ENCODE results near the gene SAV1.

SAV1 gene

DNA sequence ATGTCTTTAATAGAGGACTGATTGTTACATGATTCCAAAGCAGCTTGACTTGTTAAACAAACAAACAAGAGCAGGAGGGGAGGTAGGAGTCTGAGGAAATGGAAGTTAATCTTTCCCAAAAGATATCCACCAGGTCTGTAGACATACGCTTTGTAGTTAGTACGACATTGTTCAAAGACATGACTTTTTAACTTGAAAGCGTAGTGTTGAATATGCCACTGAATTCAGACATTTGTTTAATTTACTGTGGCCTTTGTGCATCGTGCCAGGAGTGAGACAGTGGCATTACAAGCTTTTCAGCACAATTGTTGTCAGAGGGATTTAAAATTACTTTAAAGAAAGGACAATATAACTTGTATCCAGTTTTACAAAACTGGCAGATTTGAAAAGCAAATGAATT, 53.0 kb downstream of the SAV1 start:
- H2AFZ ChIP-seq (ENCODE audit: low read length) = no peak overlapping the region
- no peaks in the 10 kb centered on the region for H3F3A ChIP-seq (ENCODE audit: insufficient read depth, low read length)
- no peak overlapping the region for H3K4me2 ChIP-seq (ENCODE audit: low read length)
- no peaks in the 10 kb centered on the region for H3K27me3 ChIP-seq (ENCODE audit: insufficient read depth, low read length)
- H3K36me3 ChIP-seq (ENCODE audit: insufficient read depth, low read length) = no peaks in the 10 kb centered on the region
- H3K9me3 ChIP-seq (ENCODE audit: low read length) = no peaks in the 10 kb centered on the region
- H3K79me2 ChIP-seq (ENCODE audit: insufficient read depth, low read length) = no peaks in the 10 kb centered on the region
- TF ChIP-seq, protein P1, sequence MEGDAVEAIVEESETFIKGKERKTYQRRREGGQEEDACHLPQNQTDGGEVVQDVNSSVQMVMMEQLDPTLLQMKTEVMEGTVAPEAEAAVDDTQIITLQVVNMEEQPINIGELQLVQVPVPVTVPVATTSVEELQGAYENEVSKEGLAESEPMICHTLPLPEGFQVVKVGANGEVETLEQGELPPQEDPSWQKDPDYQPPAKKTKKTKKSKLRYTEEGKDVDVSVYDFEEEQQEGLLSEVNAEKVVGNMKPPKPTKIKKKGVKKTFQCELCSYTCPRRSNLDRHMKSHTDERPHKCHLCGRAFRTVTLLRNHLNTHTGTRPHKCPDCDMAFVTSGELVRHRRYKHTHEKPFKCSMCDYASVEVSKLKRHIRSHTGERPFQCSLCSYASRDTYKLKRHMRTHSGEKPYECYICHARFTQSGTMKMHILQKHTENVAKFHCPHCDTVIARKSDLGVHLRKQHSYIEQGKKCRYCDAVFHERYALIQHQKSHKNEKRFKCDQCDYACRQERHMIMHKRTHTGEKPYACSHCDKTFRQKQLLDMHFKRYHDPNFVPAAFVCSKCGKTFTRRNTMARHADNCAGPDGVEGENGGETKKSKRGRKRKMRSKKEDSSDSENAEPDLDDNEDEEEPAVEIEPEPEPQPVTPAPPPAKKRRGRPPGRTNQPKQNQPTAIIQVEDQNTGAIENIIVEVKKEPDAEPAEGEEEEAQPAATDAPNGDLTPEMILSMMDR (IDR thresholded peaks at IDR 0.05; ENCODE audit: low read length) = no peak
- TF ChIP-seq EZH2 (IDR thresholded peaks at IDR 0.05; ENCODE audit: borderline replicate concordance, low read length) = no peak
- H3K27ac ChIP-seq (ENCODE audit: low read depth, low read length, poor library complexity, severe bottlenecking) = no peak overlapping the region
- no peak overlapping the region for H3K9ac ChIP-seq (ENCODE audit: low read length)
- no peak overlapping the region for H3K4me3 ChIP-seq (ENCODE audit: low read depth, low read length, poor library complexity, severe bottlenecking)
- H4K20me1 ChIP-seq (ENCODE audit: insufficient read depth, low read length) = no peaks in the 10 kb centered on the region
- no peaks in the 10 kb centered on the region for H3K9me2 ChIP-seq (ENCODE audit: low read depth, low read length)
- no peaks in the 10 kb centered on the region for H3K4me1 ChIP-seq (ENCODE audit: insufficient read depth, low read length, severe bottlenecking)

DNA sequence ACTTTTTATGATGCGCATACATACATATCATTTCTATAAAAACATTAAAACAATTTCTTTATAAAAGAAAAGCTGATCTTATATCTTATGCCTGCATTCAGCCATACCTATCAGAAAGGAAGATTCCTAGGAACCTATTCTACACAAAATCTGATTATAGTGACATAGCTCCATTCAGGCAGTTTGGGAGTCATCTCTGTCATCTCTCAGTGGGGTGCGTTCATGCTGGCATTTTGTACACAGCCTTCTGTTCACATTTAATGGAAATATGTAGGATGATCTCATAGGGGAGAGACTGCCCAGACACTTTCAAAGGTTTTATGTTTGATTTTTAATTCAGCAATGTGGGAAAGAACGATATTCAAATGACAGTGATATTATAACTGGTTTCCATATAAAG, 55.3 kb downstream of the SAV1 start:
- H3K9me3 ChIP-seq (ENCODE audit: low read length) = no peaks in the 10 kb centered on the region
- no peaks in the 10 kb centered on the region for H3K27me3 ChIP-seq (ENCODE audit: insufficient read depth, low read length)
- H3K36me3 ChIP-seq (ENCODE audit: insufficient read depth, low read length) = no peaks in the 10 kb centered on the region
- H3K9me2 ChIP-seq (ENCODE audit: low read depth, low read length) = no peaks in the 10 kb centered on the region
- H2AFZ ChIP-seq (ENCODE audit: low read length) = no peak overlapping the region
- no peaks in the 10 kb centered on the region for H4K20me1 ChIP-seq (ENCODE audit: insufficient read depth, low read length)
- no peak overlapping the region for H3K27ac ChIP-seq (ENCODE audit: low read depth, low read length, poor library complexity, severe bottlenecking)
- no peak overlapping the region for H3K9ac ChIP-seq (ENCODE audit: low read length)
- no peak overlapping the region for H3K4me2 ChIP-seq (ENCODE audit: low read length)
- no peaks in the 10 kb centered on the region for H3K79me2 ChIP-seq (ENCODE audit: insufficient read depth, low read length)
- TF ChIP-seq EZH2 (IDR thresholded peaks at IDR 0.05; ENCODE audit: borderline replicate concordance, low read length) = no peak
- TF ChIP-seq, protein P1 (IDR thresholded peaks at IDR 0.05; ENCODE audit: low read length) = no peak
- H3F3A ChIP-seq (ENCODE audit: insufficient read depth, low read length) = no peaks in the 10 kb centered on the region
- no peaks in the 10 kb centered on the region for H3K4me1 ChIP-seq (ENCODE audit: insufficient read depth, low read length, severe bottlenecking)
- H3K4me3 ChIP-seq (ENCODE audit: low read depth, low read length, poor library complexity, severe bottlenecking) = no peak overlapping the region

DNA sequence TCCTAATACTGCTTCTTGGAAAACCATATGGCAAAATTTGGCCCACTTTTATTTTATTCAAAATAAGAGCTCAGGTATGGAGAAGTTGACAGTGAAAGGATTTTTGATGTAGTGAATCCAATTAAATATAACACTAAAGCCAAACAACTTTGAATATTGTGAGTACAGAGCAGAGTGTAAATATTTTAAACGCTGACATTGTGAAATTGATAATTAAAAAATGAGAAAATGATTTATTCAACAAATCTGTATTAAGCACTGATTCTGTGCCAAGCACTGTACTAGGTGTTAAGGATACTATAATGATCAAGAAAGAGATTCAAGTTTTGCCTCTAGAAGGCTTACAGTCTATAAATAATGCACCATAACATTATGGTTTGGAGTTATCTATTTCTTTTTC, 57.6 kb downstream of the SAV1 start:
- H3K27me3 ChIP-seq (ENCODE audit: insufficient read depth, low read length) = no peaks in the 10 kb centered on the region
- H3K4me1 ChIP-seq (ENCODE audit: insufficient read depth, low read length, severe bottlenecking) = no peaks in the 10 kb centered on the region
- no peaks in the 10 kb centered on the region for H3K79me2 ChIP-seq (ENCODE audit: insufficient read depth, low read length)
- no peak for TF ChIP-seq EZH2 (IDR thresholded peaks at IDR 0.05; ENCODE audit: borderline replicate concordance, low read length)
- TF ChIP-seq, protein P1 (IDR thresholded peaks at IDR 0.05; ENCODE audit: low read length) = no peak
- no peak overlapping the region for H3K4me3 ChIP-seq (ENCODE audit: low read depth, low read length, poor library complexity, severe bottlenecking)
- no peak overlapping the region for H2AFZ ChIP-seq (ENCODE audit: low read length)
- no peaks in the 10 kb centered on the region for H4K20me1 ChIP-seq (ENCODE audit: insufficient read depth, low read length)
- no peak overlapping the region for H3K27ac ChIP-seq (ENCODE audit: low read depth, low read length, poor library complexity, severe bottlenecking)
- no peak overlapping the region for H3K9ac ChIP-seq (ENCODE audit: low read length)
- H3K36me3 ChIP-seq (ENCODE audit: insufficient read depth, low read length) = no peaks in the 10 kb centered on the region
- H3F3A ChIP-seq (ENCODE audit: insufficient read depth, low read length) = no peaks in the 10 kb centered on the region
- no peaks in the 10 kb centered on the region for H3K9me2 ChIP-seq (ENCODE audit: low read depth, low read length)
- no peak overlapping the region for H3K4me2 ChIP-seq (ENCODE audit: low read length)
- no peaks in the 10 kb centered on the region for H3K9me3 ChIP-seq (ENCODE audit: low read length)
